Measurements from ENCODE around the gene ASAP3.

ASAP3 gene

GRCh38 chr1:23502951-23503350 lies 19.0 kb upstream of the ASAP3 start:
- TF ChIP-seq CTCF (conservative IDR thresholded peaks at IDR 0.05; ENCODE audit: low read length), result no peak
- TF ChIP-seq EZH2phosphoT487 (IDR thresholded peaks at IDR 0.05; ENCODE audit: borderline replicate concordance), result no peak
- H4K20me1 ChIP-seq (ENCODE audit: insufficient read depth, low read length, poor library complexity, severe bottlenecking), result no peaks in the 10 kb centered on the region
- no peaks in the 10 kb centered on the region for H3K27me3 ChIP-seq (ENCODE audit: insufficient read depth, low read length, poor library complexity, severe bottlenecking)
- H3K4me2 ChIP-seq (ENCODE audit: low read depth, low read length, poor library complexity, severe bottlenecking), result no peak overlapping the region
- H3K79me2 ChIP-seq (ENCODE audit: insufficient read depth, low read length), result no peaks in the 10 kb centered on the region
- no peaks in the 10 kb centered on the region for H3K4me1 ChIP-seq (ENCODE audit: insufficient read depth, low read length, poor library complexity, severe bottlenecking)
- peaks cover 24% of the 10 kb centered on the region; the same call in 1 of the 2 replicates for H3K36me3 ChIP-seq (ENCODE audit: insufficient read depth, low read length)
- H3K9me2 ChIP-seq (replicated peaks; ENCODE audit: low read depth, low read length), result no peaks in the 10 kb centered on the region
- no peak overlapping the region for H3K9ac ChIP-seq (ENCODE audit: low read depth, low read length, poor library complexity, severe bottlenecking)
- H3K4me3 ChIP-seq (ENCODE audit: low read length, poor library complexity, severe bottlenecking), result no peak overlapping the region
- H3K9me3 ChIP-seq (ENCODE audit: insufficient read depth, low read depth, low read length), result no peaks in the 10 kb centered on the region
- no peak overlapping the region for H2AFZ ChIP-seq (ENCODE audit: low read length)
- H3F3A ChIP-seq (ENCODE audit: low read depth), result no peaks in the 10 kb centered on the region

DNA sequence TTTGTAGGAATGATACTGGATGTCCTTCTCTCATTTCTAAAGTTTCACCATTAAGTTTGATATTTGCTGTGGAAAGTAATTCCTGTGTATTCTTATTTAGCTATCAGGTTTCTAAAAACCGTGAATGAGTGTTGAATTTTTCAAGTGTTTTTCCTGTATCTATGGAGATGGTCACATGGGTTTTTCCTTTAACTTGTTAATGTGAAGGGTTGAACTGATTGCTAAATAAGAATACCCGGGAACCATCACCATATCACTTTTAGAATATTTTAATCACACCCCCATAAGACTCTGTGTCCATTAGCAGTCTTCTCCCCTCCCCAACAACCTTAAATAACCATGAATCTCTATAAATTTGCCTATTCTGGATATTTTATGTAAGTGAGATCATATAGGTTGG lies 16.5 kb upstream of the ASAP3 start:
- H3K9me2 ChIP-seq (replicated peaks; ENCODE audit: low read depth, low read length), result no peaks in the 10 kb centered on the region
- no peak overlapping the region for H2AFZ ChIP-seq (ENCODE audit: low read length)
- no peaks in the 10 kb centered on the region for H4K20me1 ChIP-seq (ENCODE audit: insufficient read depth, low read length, poor library complexity, severe bottlenecking)
- no peak overlapping the region for H3K4me3 ChIP-seq (ENCODE audit: low read length, poor library complexity, severe bottlenecking)
- H3K36me3 ChIP-seq (ENCODE audit: insufficient read depth, low read length), result peaks cover 5% of the 10 kb centered on the region; the same call in 1 of the 2 replicates
- H3K9ac ChIP-seq (ENCODE audit: low read depth, low read length, poor library complexity, severe bottlenecking), result no peak overlapping the region
- H3K4me1 ChIP-seq (ENCODE audit: insufficient read depth, low read length, poor library complexity, severe bottlenecking), result no peaks in the 10 kb centered on the region
- no peak overlapping the region for H3K4me2 ChIP-seq (ENCODE audit: low read depth, low read length, poor library complexity, severe bottlenecking)
- H3K79me2 ChIP-seq (ENCODE audit: insufficient read depth, low read length), result no peaks in the 10 kb centered on the region
- no peaks in the 10 kb centered on the region for H3F3A ChIP-seq (ENCODE audit: low read depth)
- no peak for TF ChIP-seq EZH2phosphoT487 (IDR thresholded peaks at IDR 0.05; ENCODE audit: borderline replicate concordance)
- TF ChIP-seq CTCF (conservative IDR thresholded peaks at IDR 0.05; ENCODE audit: low read length), result no peak
- H3K27me3 ChIP-seq (ENCODE audit: insufficient read depth, low read length, poor library complexity, severe bottlenecking), result no peaks in the 10 kb centered on the region
- no peaks in the 10 kb centered on the region for H3K9me3 ChIP-seq (ENCODE audit: insufficient read depth, low read depth, low read length)

GRCh38 chr1:23497777-23498439 lies 13.9 kb upstream of the ASAP3 start:
- Histone ChIP-seq H3K9me2 (replicated peaks; ENCODE audit: low read depth, low read length) (no peaks in the 10 kb centered on the region), H2AFZ (ENCODE audit: low read length) (no peak overlapping the region; the same call in 1 of the 2 replicates), H3K36me3 (ENCODE audit: insufficient read depth, low read length) (no peaks in the 10 kb centered on the region), H4K20me1 (ENCODE audit: insufficient read depth, low read length, poor library complexity, severe bottlenecking) (no peaks in the 10 kb centered on the region), H3K27me3 (ENCODE audit: insufficient read depth, low read length, poor library complexity, severe bottlenecking) (no peaks in the 10 kb centered on the region), H3K4me3 (ENCODE audit: low read length, poor library complexity, severe bottlenecking) (no peak overlapping the region), H3K4me1 (ENCODE audit: insufficient read depth, low read length, poor library complexity, severe bottlenecking) (no peaks in the 10 kb centered on the region), H3K9me3 (ENCODE audit: insufficient read depth, low read depth, low read length) (no peaks in the 10 kb centered on the region), H3K79me2 (ENCODE audit: insufficient read depth, low read length) (no peaks in the 10 kb centered on the region), H3F3A (ENCODE audit: low read depth) (no peaks in the 10 kb centered on the region), H3K4me2 (ENCODE audit: low read depth, low read length, poor library complexity, severe bottlenecking) (no peak overlapping the region), H3K9ac (ENCODE audit: low read depth, low read length, poor library complexity, severe bottlenecking) (no peak overlapping the region)
- no peak for TF ChIP-seq CTCF (conservative IDR thresholded peaks at IDR 0.05; ENCODE audit: low read length)
